HCT116 (cell line): ENCODE data around the gene CTSW. TPM values are rescaled to one million over a fixed set of nuclear protein-coding genes. Genes with fewer than 3 reads are reported as not detected.

Source experiments
- ATAC-seq: fragments of 200-7000 bp; cut with Tn5 transposase; 2 replicates; pipeline ENCODE4 v1.9.1; 2020; ENCODE audit warnings: mild to moderate bottlenecking, moderate library complexity
- BruUV-seq: library from RNA; stranded (reverse); fragments of 400-500 nt; replicated peaks from 2 replicates; lab custom pipeline; 2021; lab: Mats Ljungman, UMichigan
- CTCF ChIA-PET: fragments of 300-600 bp; sonication (Branson Sonifier 250); formaldehyde crosslinking; loops from one replicate; lab custom pipeline; 2021; ENCODE audit warnings: antibody characterized with exemption; lab: Charles Lee
- POLR2A ChIA-PET: fragments of 300-600, 350-600 bp; sonication (Branson Sonifier 250); formaldehyde crosslinking; loops from one replicate; lab custom pipeline; 2021; ENCODE audit warnings: antibody characterized with exemption; lab: Charles Lee
- RAD21 ChIA-PET, 2 experiments: fragments of 300-600 bp; sonication (Branson Sonifier 250); formaldehyde crosslinking; loops; one replicate each; lab custom pipeline; 2023; ENCODE audit warnings: low total read pairs in 2 of 2; ENCODE audit not compliant: uncharacterized antibody in 2 of 2, unreplicated experiment in 2 of 2, low non-redundant PET in 1 of 2; lab: Charles Lee
- DNase-seq: peaks from one replicate; pipeline ENCODE4 v3.0.0-alpha.2; 2010; ENCODE audit warnings: low read depth, low spot score
- H2AFZ ChIP-seq: fragments of 200-600 bp; shearing (Covaris generic), sonication (generic); 2 replicates; pipeline ENCODE4 v1.6.1; 2017; ENCODE audit warnings: low read depth, mixed run types, mixed read lengths, antibody characterized with exemption, low read length; ENCODE audit not compliant: poor library complexity, severe bottlenecking
- H3K27ac ChIP-seq: 2 replicates; pipeline ENCODE4 v1.5.1; 2012; ENCODE audit warnings: low read depth, low read length
- H3K27me3 ChIP-seq: fragments of 200-600 bp; sonication (generic); 2 replicates; pipeline ENCODE4 v1.6.1; 2016; ENCODE audit warnings: mixed run types, low read length, mixed read lengths; ENCODE audit not compliant: insufficient read depth
- H3K36me3 ChIP-seq, 2 experiments: fragments of 200-500 bp in 1 of 2; fragments of 200-600 bp in 1 of 2; sonication (Bioruptor generic) in 1 of 2; sonication (generic) in 1 of 2; 2 replicates each; pipeline versions ENCODE4 v1.5.1 to v1.6.1; 2014 to 2016; ENCODE audit warnings: low read length in 2 of 2, inconsistent platforms in 1 of 2, mixed read lengths in 1 of 2, mixed run types in 1 of 2; ENCODE audit not compliant: insufficient read depth in 2 of 2, control insufficient read depth in 1 of 2
- H3K4me1 ChIP-seq, 2 experiments: fragments of 200-600 bp in 1 of 2; sonication (generic) in 1 of 2; 2 replicates each; pipeline versions ENCODE4 v1.5.1 to v1.6.1; 2012 to 2017; ENCODE audit warnings: low read length in 2 of 2, inconsistent platforms in 1 of 2, mild to moderate bottlenecking in 1 of 2, mixed read lengths in 1 of 2, mixed run types in 1 of 2, moderate library complexity in 1 of 2; ENCODE audit not compliant: insufficient read depth in 2 of 2, control insufficient read depth in 1 of 2
- H3K4me2 ChIP-seq: fragments of 200-600 bp; sonication (generic); 2 replicates; pipeline ENCODE4 v1.6.1; 2017; ENCODE audit warnings: mixed run types, low read length, mixed read lengths
- H3K4me3 ChIP-seq, 2 experiments: fragments of 200-600 bp in 1 of 2; sonication (generic) in 1 of 2; replicated peaks in 1 of 2; 2 replicates each; pipeline ENCODE4 v1.5.1; 2011 to 2016; ENCODE audit warnings: low read length in 2 of 2, control low read depth in 1 of 2, low read depth in 1 of 2, mild to moderate bottlenecking in 1 of 2, mixed read lengths in 1 of 2, mixed run types in 1 of 2
- H3K79me2 ChIP-seq: fragments of 200-600 bp; sonication (generic); 2 replicates; pipeline ENCODE4 v1.6.1; 2017; ENCODE audit warnings: mild to moderate bottlenecking, mixed run types, low read length, moderate library complexity, mixed read lengths; ENCODE audit not compliant: insufficient read depth
- H3K9ac ChIP-seq: fragments of 200-600 bp; sonication (generic); 2 replicates; pipeline ENCODE4 v1.6.1; 2016; ENCODE audit warnings: low read length, mixed read lengths
- H3K9me2 ChIP-seq: fragments of 200-600 bp; sonication (generic), shearing (Covaris generic); 2 replicates; pipeline ENCODE4 v1.6.1; 2017; ENCODE audit warnings: mixed run types, mild to moderate bottlenecking, moderate library complexity; ENCODE audit not compliant: insufficient read depth
- H3K9me3 ChIP-seq, 2 experiments: fragments of 200-500 bp in 1 of 2; fragments of 200-600 bp in 1 of 2; sonication (Bioruptor generic) in 1 of 2; sonication (generic) in 1 of 2; 2 replicates each; pipeline ENCODE4 v1.6.1; 2014 to 2017; ENCODE audit warnings: low read length in 2 of 2, mixed read lengths in 2 of 2, inconsistent platforms in 1 of 2, low read depth in 1 of 2, mild to moderate bottlenecking in 1 of 2, mixed run types in 1 of 2, moderate library complexity in 1 of 2; ENCODE audit not compliant: control insufficient read depth in 1 of 2, insufficient read depth in 1 of 2
- H4K20me1 ChIP-seq: fragments of 200-600 bp; sonication (generic), shearing (Covaris generic); 2 replicates; pipeline ENCODE4 v1.6.1; 2017; ENCODE audit warnings: mixed run types, mild to moderate bottlenecking, moderate library complexity; ENCODE audit not compliant: insufficient read depth
- CEBPB ChIP-seq: IDR thresholded peaks from 2 replicates; pipeline ENCODE4 v1.6.1; 2012; ENCODE audit warnings: low read depth
- EGR1 ChIP-seq: IDR thresholded peaks from 2 replicates; pipeline ENCODE4 v1.6.1; 2012; ENCODE audit warnings: low read depth
- ELF1 ChIP-seq: IDR thresholded peaks from 2 replicates; pipeline ENCODE4 v1.6.1; 2012; ENCODE audit warnings: low read depth, borderline replicate concordance
- EZH2phosphoT487 ChIP-seq: fragments of 200-600 bp; IDR thresholded peaks from 2 replicates; pipeline ENCODE4 v1.6.1; 2018; ENCODE audit warnings: antibody characterized with exemption, borderline replicate concordance
- FOSL1 ChIP-seq: IDR thresholded peaks from 2 replicates; pipeline ENCODE4 v1.6.1; 2012; ENCODE audit warnings: low read depth
- JUND ChIP-seq: IDR thresholded peaks from 2 replicates; pipeline ENCODE4 v1.6.1; 2012
- POLR2AphosphoS5 ChIP-seq: IDR thresholded peaks from 2 replicates; pipeline ENCODE4 v1.6.1; 2011; ENCODE audit warnings: mild to moderate bottlenecking, low read depth, low read length, moderate library complexity
- SP1 ChIP-seq: IDR thresholded peaks from 2 replicates; pipeline ENCODE4 v1.6.1; 2012; ENCODE audit warnings: low read depth
- SRF ChIP-seq: IDR thresholded peaks from 2 replicates; pipeline ENCODE4 v1.6.1; 2012; ENCODE audit warnings: low read depth
- TCF7L2 ChIP-seq: IDR thresholded peaks from 2 replicates; pipeline ENCODE4 v1.7.0; 2011; ENCODE audit warnings: borderline replicate concordance, inconsistent platforms; ENCODE audit not compliant: insufficient read depth, insufficient read length; ENCODE audit errors: extremely low read depth
- ZFX ChIP-seq: fragments of 450-650 bp; IDR thresholded peaks from 2 replicates; pipeline ENCODE4 v1.6.1; 2017
- intact Hi-C: fragments of 100-400 bp; cut with micrococcal nuclease; formaldehyde crosslinking; loops from 2 replicates; pipeline ENCODE4 v1.10.0; 2022
- total RNA-seq: library from RNA; stranded (reverse); gene quantifications from one replicate; pipeline ENCODE4 v1.2.1, GENCODE V29; 2021; ENCODE audit not compliant: unreplicated experiment
- TF ChIP-seq, protein P1 (sequence below): IDR thresholded peaks from 2 replicates; pipeline ENCODE4 v1.6.1; 2012
- TF ChIP-seq, protein P2 (sequence below), 3 experiments: fragments of 200-600 bp in 1 of 3; sonication (generic) in 1 of 3; IDR thresholded peaks in 2 of 3; conservative IDR thresholded peaks in 1 of 3; 2 replicates each; pipeline ENCODE4 v1.5.1; 2012 to 2017; ENCODE audit warnings: low read depth in 2 of 3, low read length in 2 of 3, antibody characterized with exemption in 1 of 3, borderline replicate concordance in 1 of 3, control low read depth in 1 of 3, mild to moderate bottlenecking in 1 of 3, mixed read lengths in 1 of 3, mixed run types in 1 of 3, moderate library complexity in 1 of 3; ENCODE audit not compliant: insufficient read depth in 1 of 3

Gene CTSW
- total RNA-seq, 1 experiment from 2014 or later: not detected

DNA sequence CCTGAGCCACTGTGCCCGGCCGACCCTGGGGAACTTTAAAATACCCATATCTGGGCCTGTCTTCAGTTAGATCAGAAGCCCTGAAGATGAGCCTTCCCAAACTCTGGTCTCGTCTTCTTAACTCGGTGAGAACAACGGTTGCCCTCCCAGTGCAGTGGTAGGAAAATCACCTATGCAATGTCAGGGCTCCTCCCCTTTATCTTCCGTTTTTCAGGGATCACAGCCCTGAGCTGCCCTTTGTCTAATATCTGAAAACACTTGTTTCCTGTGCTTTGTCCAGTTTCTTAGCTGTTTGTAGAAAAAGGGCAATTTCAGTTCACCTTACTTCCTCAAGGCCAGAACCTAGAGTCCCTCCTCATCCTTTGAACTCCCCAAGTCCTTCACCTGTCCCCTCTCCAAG, 49.0 kb downstream of the CTSW start:
- intact Hi-C loops: no loop called here
- peaks cover 6 to 16% of the 10 kb centered on the region in 2 experiments; a peak in 3 of 4 replicates for H3K4me1 ChIP-seq
- H3K9me3 ChIP-seq: no peaks in the 10 kb centered on the region
- ChIA-PET RAD21 (no interaction called here), CTCF (no interaction called here), POLR2A (no interaction called here)
- no peak overlapping the region for H3K4me3 ChIP-seq
- no peaks in the 10 kb centered on the region for H3K9me2 ChIP-seq
- no peak overlapping the region for H3K27ac ChIP-seq
- H2AFZ ChIP-seq: no peak overlapping the region
- H3K27me3 ChIP-seq: no peaks in the 10 kb centered on the region
- TF ChIP-seq JUND (no peak), ELF1 (no peak), SP1 (no peak), SRF (no peak), CEBPB (no peak)
- TF ChIP-seq, protein P1, sequence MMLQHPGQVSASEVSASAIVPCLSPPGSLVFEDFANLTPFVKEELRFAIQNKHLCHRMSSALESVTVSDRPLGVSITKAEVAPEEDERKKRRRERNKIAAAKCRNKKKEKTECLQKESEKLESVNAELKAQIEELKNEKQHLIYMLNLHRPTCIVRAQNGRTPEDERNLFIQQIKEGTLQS: no peak
- no peak for DNase-seq
- BruUV-seq: no TSS peak
- H4K20me1 ChIP-seq: no peaks in the 10 kb centered on the region
- H3K9ac ChIP-seq: no peak overlapping the region
- H3K36me3 ChIP-seq: no peaks in the 10 kb centered on the region
- no peaks in the 10 kb centered on the region for H3K79me2 ChIP-seq
- H3K4me2 ChIP-seq: no peak overlapping the region
- ATAC-seq: no peak

DNA sequence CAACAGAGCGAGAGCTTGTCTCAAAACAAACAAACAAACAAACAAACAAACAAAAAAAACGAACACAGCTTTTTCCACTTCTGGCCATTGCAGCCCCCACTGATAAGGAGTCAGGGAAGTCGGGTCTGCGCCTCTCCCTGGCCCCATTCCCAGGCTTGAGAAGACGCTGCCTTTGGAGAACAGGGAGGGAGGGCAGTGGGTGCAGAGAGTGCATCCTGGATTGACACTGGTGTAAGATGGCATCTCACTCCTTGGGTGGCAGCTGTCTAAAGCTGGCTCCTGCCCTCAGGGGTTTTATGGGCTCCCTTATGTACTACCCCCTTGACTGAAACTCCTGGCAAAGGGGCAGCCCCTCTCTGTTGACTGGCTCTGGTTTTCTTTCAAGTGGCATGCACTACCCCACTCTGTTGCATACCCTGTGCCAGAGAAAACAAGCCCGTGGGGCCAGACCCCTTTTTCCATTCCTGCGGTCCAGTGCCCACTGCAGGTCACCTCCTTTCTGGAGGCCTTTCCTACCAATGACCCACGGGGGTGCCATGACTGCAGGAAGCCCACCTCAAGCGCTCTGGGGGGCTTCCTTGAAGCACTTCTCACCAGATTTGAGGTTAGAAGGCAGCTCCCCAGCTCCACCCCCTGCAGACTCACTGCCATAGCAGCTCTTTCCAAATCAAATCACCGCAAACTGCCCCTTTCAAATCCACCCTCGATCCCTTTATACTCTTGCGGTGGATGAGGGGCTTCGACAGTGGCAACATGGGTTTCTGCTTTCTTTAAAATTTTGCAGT, 52.3 kb downstream of the CTSW start:
- Histone ChIP-seq H3K4me2 (peak overlapping the region; percentile 76), H3K4me3 (no peak overlapping the region), H3K4me1 (peaks cover 6 to 16% of the 10 kb centered on the region in 2 experiments; a peak in 3 of 4 replicates), H3K36me3 (no peaks in the 10 kb centered on the region), H3K27ac (no peak overlapping the region), H3K9ac (no peak overlapping the region), H3K27me3 (no peaks in the 10 kb centered on the region), H3K79me2 (no peaks in the 10 kb centered on the region), H2AFZ (peak overlapping the region; percentile 70), H3K9me2 (no peaks in the 10 kb centered on the region), H3K9me3 (no peaks in the 10 kb centered on the region), H4K20me1 (no peaks in the 10 kb centered on the region)
- no peak for DNase-seq
- POLR2A ChIA-PET: interaction anchor here (1.2 to 2.9 kb wide), 2 partner anchors 16 to 42 kb away, joined by 3 to 7 read pairs; partner anchors contain the start of gene CCDC85B
- peak; percentile 45 for ATAC-seq
- no TSS peak for BruUV-seq
- CTCF ChIA-PET: interaction anchor here (0.6 to 1.3 kb wide), 3 partner anchors 9 to 120 kb away, joined by 3 to 6 read pairs (median 3); partner anchors contain the start of gene SF3B2
- RAD21 ChIA-PET: no interaction called here
- TF ChIP-seq TCF7L2: no peak
- TF ChIP-seq ELF1: no peak
- no peak for TF ChIP-seq POLR2AphosphoS5
- TF ChIP-seq, protein P2, sequence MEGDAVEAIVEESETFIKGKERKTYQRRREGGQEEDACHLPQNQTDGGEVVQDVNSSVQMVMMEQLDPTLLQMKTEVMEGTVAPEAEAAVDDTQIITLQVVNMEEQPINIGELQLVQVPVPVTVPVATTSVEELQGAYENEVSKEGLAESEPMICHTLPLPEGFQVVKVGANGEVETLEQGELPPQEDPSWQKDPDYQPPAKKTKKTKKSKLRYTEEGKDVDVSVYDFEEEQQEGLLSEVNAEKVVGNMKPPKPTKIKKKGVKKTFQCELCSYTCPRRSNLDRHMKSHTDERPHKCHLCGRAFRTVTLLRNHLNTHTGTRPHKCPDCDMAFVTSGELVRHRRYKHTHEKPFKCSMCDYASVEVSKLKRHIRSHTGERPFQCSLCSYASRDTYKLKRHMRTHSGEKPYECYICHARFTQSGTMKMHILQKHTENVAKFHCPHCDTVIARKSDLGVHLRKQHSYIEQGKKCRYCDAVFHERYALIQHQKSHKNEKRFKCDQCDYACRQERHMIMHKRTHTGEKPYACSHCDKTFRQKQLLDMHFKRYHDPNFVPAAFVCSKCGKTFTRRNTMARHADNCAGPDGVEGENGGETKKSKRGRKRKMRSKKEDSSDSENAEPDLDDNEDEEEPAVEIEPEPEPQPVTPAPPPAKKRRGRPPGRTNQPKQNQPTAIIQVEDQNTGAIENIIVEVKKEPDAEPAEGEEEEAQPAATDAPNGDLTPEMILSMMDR (IDR thresholded peaks at IDR 0.05 in 2 of 3, conservative IDR thresholded peaks at IDR 0.05 in 1 of 3; ENCODE audit: borderline replicate concordance in 1 of 3, insufficient read depth in 1 of 3, low read depth in 2 of 3, low read length in 2 of 3): no peak
- TF ChIP-seq SP1: no peak
- TF ChIP-seq CEBPB: no peak
- TF ChIP-seq EGR1: no peak
- no peak for TF ChIP-seq EZH2phosphoT487
- no peak for TF ChIP-seq ZFX
- TF ChIP-seq JUND: no peak
- no peak for TF ChIP-seq FOSL1
- intact Hi-C loops: no loop called here
